HG03565 (cell line): ENCODE data around the gene CD244.
A peak's percentile ranks its signal among the peaks of the same experiment; 100 is the strongest.
"Not testable (repeated sequence)": the region's sequence is repeated elsewhere in the genome, so short reads cannot be mapped to it uniquely, and the experiment has no call there.

ENCODE experiments used
- ATAC-seq: cut with Tn5 transposase; IDR thresholded peaks from one replicate; pipeline ENCODE4 v1.9.1; 2021; ENCODE audit warnings: mild to moderate bottlenecking, moderate library complexity; ENCODE audit not compliant: unreplicated experiment

The CD244 gene, protein sequence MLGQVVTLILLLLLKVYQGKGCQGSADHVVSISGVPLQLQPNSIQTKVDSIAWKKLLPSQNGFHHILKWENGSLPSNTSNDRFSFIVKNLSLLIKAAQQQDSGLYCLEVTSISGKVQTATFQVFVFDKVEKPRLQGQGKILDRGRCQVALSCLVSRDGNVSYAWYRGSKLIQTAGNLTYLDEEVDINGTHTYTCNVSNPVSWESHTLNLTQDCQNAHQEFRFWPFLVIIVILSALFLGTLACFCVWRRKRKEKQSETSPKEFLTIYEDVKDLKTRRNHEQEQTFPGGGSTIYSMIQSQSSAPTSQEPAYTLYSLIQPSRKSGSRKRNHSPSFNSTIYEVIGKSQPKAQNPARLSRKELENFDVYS

DNA sequence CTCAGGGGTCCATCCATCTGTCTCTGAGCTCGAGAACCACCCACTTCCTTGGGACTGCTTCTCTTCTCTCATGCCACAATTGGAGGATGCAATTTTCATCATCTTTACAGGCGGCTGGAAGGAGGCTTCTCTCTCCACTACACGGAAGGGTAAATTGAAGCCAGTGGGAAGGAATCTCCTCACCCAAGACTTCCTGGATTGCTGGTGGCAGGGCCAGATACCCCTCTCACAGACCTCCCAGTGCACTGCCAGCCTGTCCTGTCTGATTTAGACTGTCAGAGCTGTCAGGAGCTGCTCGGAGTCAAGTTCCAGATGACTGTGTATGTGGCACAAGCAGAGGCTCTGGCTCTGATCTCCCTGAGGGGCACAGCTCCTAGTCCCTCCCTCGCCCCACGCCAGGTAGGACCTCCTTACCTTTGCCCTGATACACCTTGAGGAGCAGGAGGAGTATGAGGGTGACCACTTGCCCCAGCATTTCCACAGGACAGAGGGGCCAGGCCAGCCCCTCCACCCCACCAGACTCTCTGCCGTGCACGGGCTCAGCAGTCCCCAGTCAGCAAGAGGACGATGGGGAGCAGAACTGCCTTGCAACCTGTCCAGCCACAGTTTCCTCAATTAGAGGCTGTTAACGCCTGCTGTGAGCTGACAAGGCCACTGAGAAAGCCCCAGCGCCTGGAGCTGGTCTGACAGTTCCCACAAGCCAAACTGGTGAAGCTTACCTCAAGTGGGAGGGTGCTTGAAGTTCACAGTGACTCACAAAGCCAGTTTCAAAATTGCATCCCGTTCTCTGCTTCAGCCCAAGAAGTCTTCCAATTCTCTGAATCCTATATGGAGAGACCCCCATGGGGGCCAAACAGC, at the start of gene CD244:
CD244 (minus strand) TSS at position 685 of the 858 bp plus-strand sequence; CDS start at position 475, 210 bp downstream.
- peak; percentile 72 for ATAC-seq

DNA sequence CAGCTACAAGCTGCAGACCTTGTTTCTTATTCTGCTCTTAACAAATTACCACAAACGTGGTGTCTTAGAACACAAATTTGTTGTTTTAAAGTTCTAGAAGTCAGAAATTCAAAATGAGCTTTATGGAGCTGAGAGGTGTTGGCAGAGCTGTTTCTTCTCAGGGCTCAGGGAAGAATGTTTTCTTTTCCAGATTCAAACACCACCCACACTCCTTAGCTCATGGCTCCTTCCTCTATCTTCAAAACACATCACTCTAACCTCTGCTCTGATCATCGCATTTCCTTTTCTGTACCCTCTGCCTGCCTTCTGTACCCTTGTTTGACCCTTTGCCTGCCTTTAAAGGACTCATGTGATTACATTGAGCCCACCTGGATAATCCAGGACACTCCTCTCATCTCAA, 49.2 kb upstream of the CD244 start:
- ATAC-seq = no peak

DNA sequence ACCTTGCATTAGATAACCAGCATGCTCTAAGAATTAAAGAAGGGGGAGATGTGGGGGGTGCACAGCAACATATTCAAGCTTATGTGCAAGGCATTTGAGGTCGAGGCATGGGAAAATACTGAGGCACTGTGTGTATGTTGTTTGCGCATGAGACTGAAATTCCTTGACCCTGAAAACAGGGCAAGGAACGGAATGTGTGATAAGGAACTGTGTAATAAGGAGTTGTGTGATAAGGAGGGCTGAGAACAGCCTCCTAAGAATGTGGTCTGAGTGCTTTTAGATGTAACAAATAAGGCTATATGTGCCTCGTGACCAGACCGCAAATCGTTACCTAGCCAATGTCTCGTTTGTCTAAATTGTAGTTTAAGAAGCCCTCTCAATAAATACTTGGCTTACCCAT, 48.8 kb upstream of the CD244 start:
- no peak for ATAC-seq

DNA sequence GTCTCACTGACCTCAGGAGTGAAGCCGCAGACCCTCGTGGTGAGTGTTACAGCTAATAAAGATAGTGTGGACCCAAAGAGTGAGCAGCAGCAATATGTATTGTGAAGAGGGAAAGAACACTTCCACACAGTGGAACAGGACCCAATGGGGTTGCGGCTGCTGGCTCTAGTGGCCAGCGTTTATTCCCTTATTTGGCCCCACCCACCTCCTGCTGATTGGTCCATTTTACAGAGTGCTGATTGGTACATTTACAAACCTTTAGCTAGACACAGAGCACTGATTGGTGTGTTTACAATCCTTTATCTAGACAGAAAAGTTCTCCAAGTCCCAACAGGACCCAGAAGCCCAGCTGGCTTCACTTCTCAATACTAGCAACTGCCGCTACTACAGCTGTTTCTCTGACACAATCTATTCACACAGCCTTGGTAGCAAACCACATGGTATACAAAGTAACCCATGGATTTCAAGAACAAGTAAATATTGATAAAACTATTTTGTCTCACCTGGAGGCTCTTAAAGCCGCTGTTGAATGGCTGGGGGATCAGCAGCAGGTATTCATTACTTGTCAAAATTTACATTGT, 47.6 kb upstream of the CD244 start:
- no peak for ATAC-seq

DNA sequence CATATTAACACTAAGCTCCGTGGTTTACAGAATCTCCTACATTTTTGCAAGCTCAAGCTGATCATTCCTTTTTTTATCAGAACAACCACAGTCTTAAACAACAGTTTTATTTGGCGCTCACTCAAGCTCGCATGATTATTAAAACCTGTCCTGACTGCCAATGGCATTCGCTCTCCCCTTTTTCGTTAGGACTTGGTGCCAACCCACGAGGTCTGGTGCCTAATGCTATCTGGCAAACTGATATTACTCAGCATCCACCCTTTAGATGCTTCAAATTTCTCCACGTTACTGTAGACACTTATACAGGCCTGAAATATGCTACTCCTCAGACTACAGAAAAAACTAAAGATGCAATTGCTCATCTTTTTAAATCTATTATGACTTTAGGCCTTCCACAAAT, 45.3 kb upstream of the CD244 start:
- ATAC-seq = no peak

DNA sequence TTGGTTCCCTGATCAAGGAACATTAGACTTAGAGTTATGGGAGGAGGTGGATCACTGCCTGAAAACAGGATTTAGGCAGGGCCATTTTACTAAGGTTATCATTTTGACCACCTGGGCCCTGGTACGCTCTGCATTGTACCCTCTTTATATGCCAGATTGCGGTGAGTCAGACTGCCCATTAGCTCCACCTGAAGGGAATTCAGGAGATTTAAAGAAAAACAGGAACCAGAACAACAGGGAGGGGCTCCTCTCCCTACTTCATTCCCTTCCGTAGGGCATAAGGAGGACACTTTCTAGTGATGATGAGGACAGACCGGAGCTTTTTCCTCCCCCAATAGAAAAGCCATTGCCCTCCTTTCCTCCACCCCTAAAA, 42.9 kb upstream of the CD244 start:
- no peak for ATAC-seq

DNA sequence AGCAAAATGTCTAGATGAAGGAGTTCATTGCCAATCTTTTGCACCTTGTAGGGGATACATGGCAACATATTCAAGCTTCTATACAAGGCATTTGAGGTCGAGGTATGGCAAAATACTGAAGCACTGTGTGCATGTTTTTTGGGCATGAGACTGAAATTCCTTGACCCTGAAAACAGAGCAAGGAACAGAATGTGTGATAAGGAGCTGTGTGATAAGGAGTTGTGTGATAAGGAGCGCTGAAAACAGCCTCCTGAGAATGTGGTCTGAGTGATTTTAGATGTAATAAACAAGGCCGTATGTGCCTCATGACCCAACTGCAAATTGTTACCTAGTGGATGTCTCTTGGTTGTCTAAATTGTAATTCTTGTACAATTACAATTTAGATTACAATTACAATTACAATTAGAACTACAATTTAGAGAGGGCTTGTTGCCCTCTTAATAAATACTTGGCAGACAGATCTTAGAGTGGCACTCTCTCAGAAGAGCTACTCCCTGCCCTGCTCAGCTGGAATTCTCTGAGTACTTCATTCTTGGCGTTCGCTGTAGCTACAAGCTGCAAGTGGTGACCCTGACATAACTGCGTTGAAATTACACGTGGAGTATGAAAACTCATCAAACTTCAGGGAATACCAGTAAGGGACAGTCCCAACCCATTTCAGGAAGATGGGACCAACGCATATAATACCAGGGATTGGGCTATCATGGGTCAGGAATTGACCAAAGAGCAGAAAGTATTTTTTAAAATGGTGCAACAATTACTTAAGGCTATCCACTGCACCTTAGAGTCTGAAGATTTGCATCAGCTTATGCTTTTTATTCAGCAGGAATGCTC, 42.3 kb upstream of the CD244 start:
- no peak for ATAC-seq

DNA sequence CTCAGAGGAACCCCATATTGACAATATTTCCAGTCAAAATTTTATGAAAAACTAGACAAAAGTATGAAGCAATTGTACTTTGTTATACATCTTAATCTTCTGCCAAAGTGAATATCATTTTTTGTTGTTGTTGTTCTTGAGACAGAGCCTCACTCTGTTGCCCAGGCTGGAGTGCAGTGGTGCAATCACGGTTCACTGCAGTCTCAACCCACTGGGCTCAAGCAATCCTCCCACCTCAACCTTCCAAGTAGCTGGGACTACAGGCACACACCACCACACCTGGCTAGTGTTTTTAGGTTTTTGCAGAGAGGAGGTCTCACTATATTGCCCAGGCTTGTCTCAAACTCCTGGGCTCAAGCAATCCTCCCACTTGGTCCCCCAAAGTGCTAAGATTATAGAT, 39.6 kb upstream of the CD244 start:
- not testable (repeated sequence) for ATAC-seq

DNA sequence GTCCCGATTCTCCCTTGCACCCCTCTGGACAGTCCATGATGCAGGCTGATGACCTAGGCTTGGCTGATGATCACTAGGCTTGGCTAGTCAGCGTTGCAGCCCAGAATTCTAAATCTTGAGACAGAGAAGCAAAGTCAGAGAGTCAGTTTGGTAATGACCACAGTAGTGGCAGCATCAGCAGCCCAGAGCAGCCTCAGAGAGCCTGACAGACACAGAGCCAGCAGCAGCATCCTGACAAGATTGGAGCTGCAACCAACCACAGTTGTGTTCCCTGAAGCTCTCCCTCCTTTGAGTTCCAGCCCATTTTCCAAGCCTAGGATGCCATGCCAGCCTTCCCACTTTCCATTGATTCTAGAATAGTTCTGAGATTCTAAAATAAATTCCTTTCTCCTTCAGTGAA, 39.1 kb upstream of the CD244 start:
- ATAC-seq = no peak

DNA sequence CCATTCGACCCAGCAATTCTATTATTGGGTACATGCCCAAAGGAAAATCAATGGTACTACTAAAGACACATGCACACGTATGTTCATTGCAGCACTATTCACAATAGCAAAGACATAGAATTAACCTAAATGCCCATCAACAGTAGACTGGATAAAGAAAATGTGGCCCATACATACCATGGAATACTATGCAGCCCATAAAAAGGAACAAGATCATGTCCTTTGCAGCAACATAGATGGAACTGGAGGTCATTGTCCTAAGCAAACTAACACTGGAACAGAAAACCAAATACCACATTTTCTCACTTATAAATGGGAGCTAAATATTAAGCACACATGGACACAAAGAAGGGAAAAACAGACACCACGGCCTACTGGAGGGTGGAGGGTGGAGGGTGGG, 38.0 kb upstream of the CD244 start:
- not testable (repeated sequence) for ATAC-seq

DNA sequence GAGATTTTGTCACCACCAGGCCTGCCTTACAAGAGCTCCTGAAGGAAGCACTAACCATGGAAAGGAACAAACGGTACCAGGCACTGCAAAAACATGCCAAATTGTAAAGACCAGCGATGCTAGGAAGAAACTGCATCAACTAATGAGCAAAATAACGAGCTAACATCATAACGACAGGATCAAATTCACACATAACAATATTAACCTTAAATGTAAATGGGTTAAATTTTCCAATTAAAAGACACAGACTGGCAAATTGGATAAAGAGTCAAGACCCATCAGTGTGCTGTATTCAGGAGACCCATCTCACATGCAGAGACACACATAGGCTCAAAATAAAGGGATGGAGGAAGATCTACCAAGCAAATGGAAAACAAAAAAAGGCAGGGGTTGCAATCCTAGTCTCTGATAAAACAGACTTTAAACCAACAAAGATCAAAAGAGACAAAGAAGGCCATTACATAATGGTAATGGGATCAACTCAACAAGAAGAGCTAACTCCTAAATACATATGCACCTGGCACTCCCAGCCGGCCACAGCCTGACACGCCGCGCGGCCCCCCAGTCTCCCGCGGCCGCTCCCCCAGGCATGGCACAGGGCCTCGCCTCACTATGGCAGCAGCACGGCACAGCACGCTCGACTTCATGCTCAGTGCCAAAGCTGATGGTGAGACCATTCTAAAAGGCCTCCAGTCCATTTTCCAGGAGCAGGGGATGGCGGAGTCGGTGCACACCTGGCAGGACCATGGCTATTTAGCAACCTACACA, 31.9 kb upstream of the CD244 start:
- ATAC-seq = not testable (repeated sequence)

DNA sequence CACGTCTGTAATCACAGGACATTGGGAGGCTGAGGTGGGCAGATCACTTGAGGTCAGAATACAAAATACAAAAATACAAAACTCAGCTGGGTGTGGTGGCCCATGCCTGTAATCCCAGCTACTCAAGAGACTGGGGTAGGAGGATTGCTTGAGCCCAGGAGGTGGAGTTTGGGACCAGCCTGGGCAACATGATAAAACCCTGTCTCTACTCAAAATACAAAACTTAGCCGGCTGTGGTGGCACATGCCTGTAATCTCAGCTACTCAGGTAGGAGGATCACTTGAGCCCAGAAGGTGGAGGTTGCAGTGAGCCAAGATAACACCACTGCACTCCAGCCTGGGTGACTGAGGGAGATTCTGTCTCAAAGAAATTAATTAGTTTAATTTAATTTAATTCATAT, 28.8 kb upstream of the CD244 start:
- no peak for ATAC-seq

DNA sequence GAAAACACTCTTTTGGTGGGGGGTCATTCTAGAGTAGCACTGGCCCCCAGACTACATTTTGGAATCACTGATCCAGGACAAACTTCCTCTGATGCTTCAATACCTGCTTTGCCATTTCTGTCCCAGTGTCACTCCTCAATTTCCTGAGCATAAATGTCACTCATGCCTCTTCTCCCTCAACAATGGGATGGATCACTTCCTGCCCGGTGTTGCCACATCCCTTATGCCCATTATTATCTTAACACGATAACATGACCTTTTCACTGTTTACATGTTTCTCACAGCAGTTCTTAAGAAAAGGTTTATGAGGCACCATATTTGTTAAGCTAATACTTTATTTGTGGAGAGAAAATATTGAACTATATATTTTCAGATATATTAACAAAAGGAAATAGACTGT, 26.2 kb upstream of the CD244 start:
- no peak for ATAC-seq

DNA sequence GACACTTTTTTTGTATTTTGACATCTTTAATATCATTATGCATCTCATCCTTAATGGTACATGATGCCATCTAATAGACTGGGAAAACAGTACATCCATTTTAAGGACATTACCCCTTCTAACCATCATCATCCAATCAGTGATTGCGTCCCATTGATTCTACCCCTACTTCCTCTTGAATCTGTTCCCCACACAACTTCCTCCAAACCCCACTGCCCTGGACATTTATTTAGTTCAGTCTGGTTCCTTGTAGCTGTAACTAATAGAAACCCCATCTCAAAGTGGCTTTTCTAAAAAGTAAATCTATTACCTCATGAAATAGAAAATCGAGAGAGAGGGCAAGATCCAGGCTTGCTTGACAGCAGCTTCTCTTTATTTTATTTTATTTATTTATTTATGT, 24.4 kb upstream of the CD244 start:
- ATAC-seq = no peak

DNA sequence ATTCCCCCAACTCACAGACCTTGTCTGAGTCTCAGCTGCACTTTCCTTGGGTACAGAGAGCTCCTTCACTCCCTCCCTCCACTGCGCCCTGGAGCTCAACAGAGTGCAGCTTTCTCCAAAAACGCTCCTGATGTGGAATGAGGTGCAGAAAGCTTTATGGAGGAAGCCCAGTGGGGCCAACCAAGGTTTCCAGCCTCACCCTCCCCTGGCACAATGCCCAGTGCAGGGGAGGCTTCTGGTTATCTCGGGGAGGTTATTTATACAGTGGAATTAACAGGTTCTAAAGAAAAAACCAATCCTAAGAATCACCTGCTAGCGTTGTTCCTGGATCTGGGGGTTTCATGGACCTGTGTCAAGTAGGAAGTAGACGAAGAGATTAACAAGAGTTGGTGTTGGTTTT, 22.4 kb upstream of the CD244 start, which contains the start of gene ITLN1:
ITLN1 (minus strand) TSS at position 139 of the 400 bp plus-strand sequence. CDS start 303 bp downstream, outside the sequence.
- no peak for ATAC-seq

DNA sequence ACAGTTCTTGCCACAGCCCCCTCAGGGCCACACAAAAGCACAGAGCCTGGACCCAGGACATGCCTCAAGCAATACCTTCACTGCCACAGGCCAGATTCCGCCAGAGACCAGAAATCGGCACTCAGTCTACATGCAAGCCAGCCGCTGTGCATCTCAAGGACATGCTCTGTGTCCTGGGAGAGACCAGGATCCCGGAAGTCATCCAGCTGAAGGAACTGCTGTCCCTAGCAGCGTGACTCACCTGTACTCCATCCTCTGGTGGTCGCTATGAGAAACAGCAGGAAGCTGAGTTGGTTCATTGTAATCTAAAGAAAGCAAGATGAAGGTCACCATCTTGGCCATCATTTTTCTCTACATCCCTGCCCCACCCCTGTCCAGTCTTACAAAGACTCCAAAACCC, 21.9 kb upstream of the CD244 start:
- no peak for ATAC-seq

DNA sequence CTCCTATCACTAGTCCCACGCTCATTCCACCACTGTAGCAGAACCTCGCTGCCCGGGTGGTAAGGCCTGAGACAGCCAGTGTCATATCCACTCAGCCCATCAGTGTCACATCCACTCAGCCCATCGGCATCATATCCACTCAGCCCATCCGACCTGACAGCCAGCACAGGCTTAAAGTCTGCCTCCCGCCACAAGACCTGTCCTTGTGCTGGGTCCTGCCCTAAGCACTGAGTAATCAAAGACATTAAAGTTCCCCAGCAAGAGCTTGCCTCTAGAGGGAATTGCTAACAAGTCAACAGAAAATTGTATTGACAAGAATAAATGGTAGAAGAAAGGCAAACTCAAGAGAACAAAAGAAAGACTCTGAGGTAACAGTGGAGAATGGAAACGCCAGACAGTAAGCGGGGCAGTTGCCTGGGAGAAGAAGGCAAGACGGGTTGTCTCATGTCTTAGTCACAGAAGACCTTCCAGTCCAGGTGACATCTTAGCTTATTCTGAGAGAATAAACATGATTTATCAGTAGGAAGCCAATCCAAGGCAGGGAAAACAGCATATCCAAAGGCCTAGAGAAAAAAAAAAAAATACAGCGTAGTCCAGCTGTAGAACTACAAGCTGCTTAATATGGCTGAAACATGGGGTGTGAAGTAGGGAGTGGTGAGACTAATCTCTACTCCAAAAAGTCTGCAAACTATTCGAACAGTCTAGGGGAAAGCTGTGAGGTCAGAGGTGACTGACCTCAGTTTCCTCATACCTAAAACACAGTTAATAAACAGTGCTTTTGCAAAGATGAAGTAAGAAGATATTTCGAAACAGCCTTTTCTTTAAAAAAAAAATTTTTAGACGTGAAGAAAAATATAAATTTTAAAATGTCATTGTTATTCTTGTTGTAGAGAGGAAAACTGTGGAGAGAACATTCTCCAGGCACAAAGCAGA, 21.2 kb upstream of the CD244 start:
- no peak for ATAC-seq

DNA sequence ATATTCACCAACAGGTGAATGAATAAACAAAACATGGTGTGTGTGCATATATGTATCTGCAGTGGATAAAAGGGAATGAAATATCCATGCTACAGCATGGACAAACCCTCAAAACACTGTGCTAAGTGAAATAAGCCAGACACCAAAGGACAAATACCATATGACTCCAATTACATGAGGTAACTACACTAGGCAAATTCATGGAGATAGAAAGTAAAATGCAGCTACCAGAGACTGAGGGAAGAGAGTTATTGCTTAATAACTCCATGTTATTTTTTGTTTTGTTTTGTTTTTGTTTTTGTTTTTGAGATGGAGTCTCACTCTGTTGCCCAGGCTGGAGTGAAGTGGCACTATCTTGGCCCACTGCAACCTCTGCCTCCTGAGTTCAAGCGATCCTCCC, 19.9 kb upstream of the CD244 start:
- ATAC-seq = no peak

DNA sequence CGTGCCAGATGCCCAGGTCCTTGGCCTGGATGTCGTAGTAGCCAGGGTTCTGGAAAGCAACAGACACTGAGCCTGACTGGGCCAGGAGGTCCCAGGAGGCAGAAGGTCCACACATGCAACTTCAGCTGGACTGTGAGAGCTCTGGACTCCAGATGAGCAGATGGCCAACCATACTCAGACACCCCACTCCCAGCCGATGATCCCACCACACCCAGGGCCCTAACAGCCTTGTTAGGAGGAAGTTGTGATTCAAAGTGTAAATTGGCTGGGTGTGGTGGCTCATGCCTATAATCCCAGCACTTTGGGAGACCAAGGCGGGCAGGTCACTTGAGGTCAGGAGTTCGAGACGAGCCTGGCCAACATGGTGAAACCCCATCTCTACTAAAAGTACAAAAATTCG, 18.6 kb upstream of the CD244 start:
- not testable (repeated sequence) for ATAC-seq
